22Rv1 (cell line): ENCODE data around the gene SUPT4H1.
A peak's percentile ranks its signal among the peaks of the same experiment; 100 is the strongest.

Source experiments
- H3K27ac ChIP-seq: fragments of 450-650 bp; 2 replicates; pipeline ENCODE4 v1.5.1; 2017
- CTCF ChIP-seq: fragments of 450-650 bp; IDR thresholded peaks from 2 replicates; pipeline ENCODE4 v1.5.1; 2017; ENCODE audit warnings: mild to moderate bottlenecking
- ZFX ChIP-seq: fragments of 450-650 bp; IDR thresholded peaks from 2 replicates; pipeline ENCODE4 v1.6.1; 2017; ENCODE audit warnings: antibody characterized with exemption, borderline replicate concordance

Gene SUPT4H1

GRCh38 chr17:58351831-58352595 lies at the start of gene SUPT4H1:
Gene SUPT4H1 (minus strand): TSS chr17:58352201. CDS start chr17:58352135, 66 bp downstream.
- TF ChIP-seq ZFX: no peak
- no peak for TF ChIP-seq CTCF
- H3K27ac ChIP-seq: peak within 1 kb of the TSS; percentile 98

- TF ChIP-seq CTCF (no peak), ZFX (no peak)
- peak overlapping the region; percentile 75 for H3K27ac ChIP-seq
Observed at GRCh38 chr17:58401287-58401686, 49.3 kb upstream of the SUPT4H1 start.

- no peak for TF ChIP-seq ZFX
- TF ChIP-seq CTCF: no peak
Observed at GRCh38 chr17:58400826-58401225, 48.8 kb upstream of the SUPT4H1 start.

GRCh38 chr17:58399974-58400373 lies 48.0 kb upstream of the SUPT4H1 start:
- peak overlapping the region; percentile 75 for H3K27ac ChIP-seq
- TF ChIP-seq CTCF: no peak
- no peak for TF ChIP-seq ZFX

More at GRCh38 chr17:58400826-58401225, 48.8 kb upstream of the SUPT4H1 start:
- peak overlapping the region; percentile 75 for H3K27ac ChIP-seq

- TF ChIP-seq ZFX (no peak), CTCF (no peak)
- peak overlapping the region; percentile 75 for H3K27ac ChIP-seq
Observed at GRCh38 chr17:58398574-58399266, 46.7 kb upstream of the SUPT4H1 start.

GRCh38 chr17:58397421-58397820 lies 45.4 kb upstream of the SUPT4H1 start:
- H3K27ac ChIP-seq: peak overlapping the region; percentile 75; the same call in 1 of the 2 replicates

- TF ChIP-seq ZFX (no peak), CTCF (no peak)
- H3K27ac ChIP-seq: peak overlapping the region; percentile 99
Observed at GRCh38 chr17:58396173-58396572, 44.2 kb upstream of the SUPT4H1 start.
